Hepatocyte (in vitro differentiated cells): ENCODE measurements around the gene RTP3.

ENCODE experiments used
- EZH2 ChIP-seq: fragments of 200-600 bp; sonication (generic); IDR thresholded peaks from 2 replicates; pipeline ENCODE4 v1.6.1; 2016; ENCODE audit warnings: antibody characterized with exemption, mild to moderate bottlenecking, borderline replicate concordance
- EZH2phosphoT487 ChIP-seq: fragments of 200-600 bp; sonication (generic); IDR thresholded peaks from one replicate; pipeline ENCODE4 v1.6.1; 2018; ENCODE audit warnings: antibody characterized with exemption, mild to moderate bottlenecking, low read depth, moderate library complexity; ENCODE audit not compliant: unreplicated experiment, severe bottlenecking
- TF ChIP-seq, protein P1 (sequence below): fragments of 200-600 bp; sonication (generic); IDR thresholded peaks from 2 replicates; pipeline ENCODE4 v1.5.1; 2016; ENCODE audit warnings: antibody characterized with exemption, mild to moderate bottlenecking; ENCODE audit not compliant: poor library complexity

DNA sequence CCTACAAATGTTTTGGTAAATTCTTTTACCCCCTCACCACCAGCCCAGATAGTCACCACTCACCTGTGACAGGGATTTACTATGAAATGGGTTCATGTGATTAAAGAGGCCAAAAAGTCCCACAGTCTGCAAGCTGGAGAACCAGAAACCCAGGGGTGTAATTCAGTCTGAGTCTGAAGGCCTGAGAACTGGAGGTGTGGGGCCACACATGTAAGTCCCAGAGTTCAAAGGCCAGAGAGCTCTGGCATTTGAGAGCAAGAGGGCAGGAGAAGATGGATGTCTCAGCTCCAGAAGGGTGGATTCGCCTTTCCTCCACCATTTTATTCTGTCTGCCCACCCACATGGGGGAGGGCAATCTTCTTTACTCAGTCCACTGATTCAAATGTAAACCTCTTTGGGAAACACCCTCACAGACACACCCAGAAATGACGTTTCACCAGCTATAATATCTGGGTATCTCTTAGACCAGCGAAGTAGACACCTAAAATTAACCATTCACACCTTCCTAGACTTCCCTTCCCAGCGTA, 11.9 kb downstream of the RTP3 start:
- TF ChIP-seq, protein P1, sequence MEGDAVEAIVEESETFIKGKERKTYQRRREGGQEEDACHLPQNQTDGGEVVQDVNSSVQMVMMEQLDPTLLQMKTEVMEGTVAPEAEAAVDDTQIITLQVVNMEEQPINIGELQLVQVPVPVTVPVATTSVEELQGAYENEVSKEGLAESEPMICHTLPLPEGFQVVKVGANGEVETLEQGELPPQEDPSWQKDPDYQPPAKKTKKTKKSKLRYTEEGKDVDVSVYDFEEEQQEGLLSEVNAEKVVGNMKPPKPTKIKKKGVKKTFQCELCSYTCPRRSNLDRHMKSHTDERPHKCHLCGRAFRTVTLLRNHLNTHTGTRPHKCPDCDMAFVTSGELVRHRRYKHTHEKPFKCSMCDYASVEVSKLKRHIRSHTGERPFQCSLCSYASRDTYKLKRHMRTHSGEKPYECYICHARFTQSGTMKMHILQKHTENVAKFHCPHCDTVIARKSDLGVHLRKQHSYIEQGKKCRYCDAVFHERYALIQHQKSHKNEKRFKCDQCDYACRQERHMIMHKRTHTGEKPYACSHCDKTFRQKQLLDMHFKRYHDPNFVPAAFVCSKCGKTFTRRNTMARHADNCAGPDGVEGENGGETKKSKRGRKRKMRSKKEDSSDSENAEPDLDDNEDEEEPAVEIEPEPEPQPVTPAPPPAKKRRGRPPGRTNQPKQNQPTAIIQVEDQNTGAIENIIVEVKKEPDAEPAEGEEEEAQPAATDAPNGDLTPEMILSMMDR = no peak
- no peak for TF ChIP-seq EZH2phosphoT487
- TF ChIP-seq EZH2 = no peak
